OCI-LY7 (cell line): ENCODE data around the gene DNAJC11. TPM values are rescaled to one million over a fixed set of nuclear protein-coding genes. Genes with fewer than 3 reads are reported as not detected.
"Not testable (repeated sequence)": the region's sequence is repeated elsewhere in the genome, so short reads cannot be mapped to it uniquely, and the experiment has no call there.

ENCODE experiments used
- BruUV-seq: library from RNA; stranded (reverse); fragments of 400-500 nt; replicated peaks from 2 replicates; lab custom pipeline; 2021; lab: Mats Ljungman, UMichigan
- CTCF ChIA-PET: fragments of 300-600 bp; sonication (Branson Sonifier 250); formaldehyde crosslinking; loops from one replicate; lab custom pipeline; 2022; ENCODE audit warnings: antibody characterized with exemption; ENCODE audit not compliant: unreplicated experiment; lab: Charles Lee
- POLR2A ChIA-PET: fragments of 300-600 bp; sonication (Branson Sonifier 250); formaldehyde crosslinking; loops from one replicate; lab custom pipeline; 2022; ENCODE audit warnings: antibody characterized with exemption; lab: Charles Lee
- DNase-seq: peaks from one replicate; pipeline ENCODE4 v3.0.0-alpha.2; 2015; ENCODE audit warnings: low spot score
- H2AFZ ChIP-seq: fragments of 200-600 bp; sonication (generic), shearing (Covaris generic); 2 replicates; pipeline ENCODE4 v1.6.1; 2014; ENCODE audit warnings: mild to moderate bottlenecking, antibody characterized with exemption, low read length, moderate library complexity
- H3K27ac ChIP-seq: fragments of 200-600 bp; sonication (generic); 2 replicates; pipeline ENCODE4 v1.5.1; 2014; ENCODE audit warnings: mixed run types, low read depth, mild to moderate bottlenecking, moderate library complexity, low read length, inconsistent platforms; ENCODE audit not compliant: poor library complexity, severe bottlenecking
- H3K36me3 ChIP-seq: fragments of 200-600 bp; sonication (generic); 2 replicates; pipeline ENCODE4 v1.6.1; 2014; ENCODE audit warnings: mild to moderate bottlenecking, antibody characterized with exemption, low read length, moderate library complexity, mixed read lengths; ENCODE audit not compliant: insufficient read depth
- H3K4me1 ChIP-seq: fragments of 200-600 bp; sonication (generic); 2 replicates; pipeline ENCODE4 v1.5.1; 2014; ENCODE audit warnings: mild to moderate bottlenecking, low read length; ENCODE audit not compliant: insufficient read depth, poor library complexity, severe bottlenecking
- H3K4me2 ChIP-seq: fragments of 200-600 bp; sonication (generic); 2 replicates; pipeline ENCODE4 v1.6.1; 2014; ENCODE audit warnings: mild to moderate bottlenecking, low read length
- H3K4me3 ChIP-seq: fragments of 200-600 bp; sonication (generic); 2 replicates; pipeline ENCODE4 v1.5.1; 2014; ENCODE audit warnings: mild to moderate bottlenecking, low read depth, low read length; ENCODE audit not compliant: poor library complexity, severe bottlenecking
- H3K79me2 ChIP-seq: fragments of 200-600 bp; sonication (generic); 2 replicates; pipeline ENCODE4 v1.6.1; 2016; ENCODE audit warnings: low read depth, mild to moderate bottlenecking, low read length, moderate library complexity, mixed read lengths; ENCODE audit not compliant: insufficient read depth
- H3K9me2 ChIP-seq: fragments of 200-600 bp; sonication (generic); 2 replicates; pipeline ENCODE4 v1.6.1; 2016; ENCODE audit warnings: mild to moderate bottlenecking, low read length, mixed read lengths; ENCODE audit not compliant: insufficient read depth
- H3K9me3 ChIP-seq: fragments of 200-600 bp; sonication (generic); 2 replicates; pipeline ENCODE4 v1.6.1; 2014; ENCODE audit warnings: mild to moderate bottlenecking, mixed run types, low read length, mixed read lengths
- H4K20me1 ChIP-seq: fragments of 200-600 bp; sonication (generic); 2 replicates; pipeline ENCODE4 v1.6.1; 2014; ENCODE audit warnings: mild to moderate bottlenecking, antibody characterized with exemption, low read length, moderate library complexity, mixed read lengths; ENCODE audit not compliant: insufficient read depth
- EZH2phosphoT487 ChIP-seq: fragments of 200-600 bp; sonication (generic); IDR thresholded peaks from 2 replicates; pipeline ENCODE4 v1.6.1; 2018; ENCODE audit warnings: low read depth, borderline replicate concordance, mild to moderate bottlenecking, mixed run types, antibody characterized with exemption, low read length, moderate library complexity, mixed read lengths
- intact Hi-C: fragments of 100-400 bp; cut with micrococcal nuclease; formaldehyde crosslinking; loops from one replicate; pipeline ENCODE4 v1.10.0; 2022; ENCODE audit not compliant: unreplicated experiment
- total RNA-seq, 2 experiments: library from RNA; depleted of rRNA in 1 of 2; stranded (reverse); fragments of >200 nt in 1 of 2; shearing (Covaris generic) in 1 of 2; gene quantifications; 2 replicates each; pipeline ENCODE4 v1.2.3, GENCODE V29; 2014 to 2022
- TF ChIP-seq, protein P1 (sequence below): fragments of 200-600 bp; sonication (generic); conservative IDR thresholded peaks from 2 replicates; pipeline ENCODE4 v1.5.1; 2014; ENCODE audit warnings: mild to moderate bottlenecking, antibody characterized with exemption, low read length, moderate library complexity, mixed read lengths

Gene DNAJC11
- total RNA-seq, 2 experiments from 2014 or later, result 31.0 to 65.6 TPM

DNA sequence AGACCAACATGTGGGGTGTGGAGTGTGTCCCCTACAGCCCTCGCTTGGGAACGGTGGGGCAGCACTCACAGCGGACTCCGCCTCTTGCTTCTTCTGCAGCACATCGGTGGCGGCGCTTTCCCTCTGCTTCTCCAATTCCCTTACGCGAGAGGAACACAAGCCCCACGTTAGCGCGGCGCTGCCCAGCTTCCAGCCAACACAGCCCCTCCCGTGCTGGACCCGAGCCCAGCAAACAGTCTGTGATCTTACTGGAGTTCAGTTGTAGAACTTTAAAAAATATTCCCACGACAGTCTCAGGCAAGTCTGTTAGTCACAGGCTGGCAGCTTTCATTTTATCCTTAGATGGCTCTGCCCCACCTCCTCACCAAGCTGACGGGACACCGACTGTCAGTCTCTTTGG, 63.4 kb downstream of the DNAJC11 start:
- Histone ChIP-seq H2AFZ (no peak overlapping the region), H3K4me2 (no peak overlapping the region), H3K4me3 (no peak overlapping the region), H3K4me1 (no peaks in the 10 kb centered on the region), H3K79me2 (no peaks in the 10 kb centered on the region), H3K36me3 (peaks cover 93% of the 10 kb centered on the region), H4K20me1 (no peaks in the 10 kb centered on the region), H3K9me2 (no peaks in the 10 kb centered on the region), H3K9me3 (no peaks in the 10 kb centered on the region), H3K27ac (no peak overlapping the region)
- TF ChIP-seq, protein P1, sequence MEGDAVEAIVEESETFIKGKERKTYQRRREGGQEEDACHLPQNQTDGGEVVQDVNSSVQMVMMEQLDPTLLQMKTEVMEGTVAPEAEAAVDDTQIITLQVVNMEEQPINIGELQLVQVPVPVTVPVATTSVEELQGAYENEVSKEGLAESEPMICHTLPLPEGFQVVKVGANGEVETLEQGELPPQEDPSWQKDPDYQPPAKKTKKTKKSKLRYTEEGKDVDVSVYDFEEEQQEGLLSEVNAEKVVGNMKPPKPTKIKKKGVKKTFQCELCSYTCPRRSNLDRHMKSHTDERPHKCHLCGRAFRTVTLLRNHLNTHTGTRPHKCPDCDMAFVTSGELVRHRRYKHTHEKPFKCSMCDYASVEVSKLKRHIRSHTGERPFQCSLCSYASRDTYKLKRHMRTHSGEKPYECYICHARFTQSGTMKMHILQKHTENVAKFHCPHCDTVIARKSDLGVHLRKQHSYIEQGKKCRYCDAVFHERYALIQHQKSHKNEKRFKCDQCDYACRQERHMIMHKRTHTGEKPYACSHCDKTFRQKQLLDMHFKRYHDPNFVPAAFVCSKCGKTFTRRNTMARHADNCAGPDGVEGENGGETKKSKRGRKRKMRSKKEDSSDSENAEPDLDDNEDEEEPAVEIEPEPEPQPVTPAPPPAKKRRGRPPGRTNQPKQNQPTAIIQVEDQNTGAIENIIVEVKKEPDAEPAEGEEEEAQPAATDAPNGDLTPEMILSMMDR, result no peak
- TF ChIP-seq EZH2phosphoT487, result no peak
- no TSS peak for BruUV-seq
- CTCF ChIA-PET, result no interaction called here
- POLR2A ChIA-PET, result no interaction called here
- DNase-seq, result no peak
- intact Hi-C loops, result no loop called here

DNA sequence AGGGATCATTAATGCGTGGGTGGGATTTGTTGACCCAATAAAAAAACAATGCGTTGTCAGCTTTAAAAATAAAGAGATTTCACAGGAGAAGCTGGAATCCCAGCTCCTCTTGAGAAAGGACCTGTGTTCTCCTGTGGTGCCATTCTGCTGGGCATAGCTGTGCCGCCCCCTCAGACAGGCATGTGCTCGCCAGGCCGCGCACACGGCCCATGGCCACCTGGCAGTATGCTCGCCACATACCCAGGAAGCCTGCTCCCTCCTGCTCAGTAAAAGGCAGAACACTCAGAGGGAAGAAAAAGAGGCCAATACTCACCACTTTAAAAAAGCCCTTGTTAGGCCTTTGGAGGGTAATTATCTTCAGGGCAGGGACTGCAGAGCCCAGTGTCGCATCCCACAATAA, 63.8 kb downstream of the DNAJC11 start:
- H3K4me3 ChIP-seq, result no peak overlapping the region
- POLR2A ChIA-PET, result no interaction called here
- no peak overlapping the region for H3K4me2 ChIP-seq
- H3K4me1 ChIP-seq, result no peaks in the 10 kb centered on the region
- H3K9me2 ChIP-seq, result no peaks in the 10 kb centered on the region
- no peaks in the 10 kb centered on the region for H3K9me3 ChIP-seq
- DNase-seq, result no peak
- BruUV-seq, result no TSS peak
- peaks cover 94% of the 10 kb centered on the region for H3K36me3 ChIP-seq
- CTCF ChIA-PET, result interaction anchor here (0.8 kb wide), 1 partner anchor 10 kb away, joined by 3 read pairs; no protein-coding TSS in a partner anchor
- no peak overlapping the region for H2AFZ ChIP-seq
- no peaks in the 10 kb centered on the region for H4K20me1 ChIP-seq
- H3K27ac ChIP-seq, result no peak overlapping the region
- intact Hi-C loops, result no loop called here
- TF ChIP-seq EZH2phosphoT487, result no peak
- TF ChIP-seq, protein P1, result no peak
- H3K79me2 ChIP-seq, result no peaks in the 10 kb centered on the region

DNA sequence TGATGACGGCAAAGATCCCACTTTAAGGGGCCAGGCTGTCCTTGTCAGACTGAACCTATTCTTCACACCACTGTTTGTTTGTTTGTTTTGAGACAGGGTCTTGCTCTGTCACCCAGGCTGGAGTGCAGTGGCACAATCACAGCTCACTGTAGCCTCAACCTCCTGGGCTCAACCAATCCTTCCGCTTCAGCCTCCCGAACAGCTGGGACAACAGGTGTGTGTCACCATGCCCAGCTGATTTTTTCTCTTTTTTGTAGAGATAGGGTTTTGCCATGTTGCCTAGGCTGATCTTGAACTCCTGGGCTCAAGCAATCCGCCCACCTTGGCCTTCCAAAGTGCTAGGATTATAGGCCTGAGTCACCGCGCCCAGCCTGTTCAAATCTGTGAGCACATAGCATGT, 64.8 kb downstream of the DNAJC11 start:
- H3K4me1 ChIP-seq, H3K79me2 ChIP-seq, H2AFZ ChIP-seq, BruUV-seq, DNase-seq, H4K20me1 ChIP-seq, POLR2A ChIA-PET, H3K9me2 ChIP-seq, intact Hi-C loops, H3K9me3 ChIP-seq, H3K4me2 ChIP-seq, H3K4me3 ChIP-seq, H3K27ac ChIP-seq: not testable (repeated sequence)
- CTCF ChIA-PET, result interaction anchor here (0.8 kb wide), 1 partner anchor 9 kb away, joined by 3 read pairs; no protein-coding TSS in a partner anchor
- H3K36me3 ChIP-seq, result peaks cover 91% of the 10 kb centered on the region
